ENCODE data around the gene FGFRL1.

FGFRL1 gene

DNA sequence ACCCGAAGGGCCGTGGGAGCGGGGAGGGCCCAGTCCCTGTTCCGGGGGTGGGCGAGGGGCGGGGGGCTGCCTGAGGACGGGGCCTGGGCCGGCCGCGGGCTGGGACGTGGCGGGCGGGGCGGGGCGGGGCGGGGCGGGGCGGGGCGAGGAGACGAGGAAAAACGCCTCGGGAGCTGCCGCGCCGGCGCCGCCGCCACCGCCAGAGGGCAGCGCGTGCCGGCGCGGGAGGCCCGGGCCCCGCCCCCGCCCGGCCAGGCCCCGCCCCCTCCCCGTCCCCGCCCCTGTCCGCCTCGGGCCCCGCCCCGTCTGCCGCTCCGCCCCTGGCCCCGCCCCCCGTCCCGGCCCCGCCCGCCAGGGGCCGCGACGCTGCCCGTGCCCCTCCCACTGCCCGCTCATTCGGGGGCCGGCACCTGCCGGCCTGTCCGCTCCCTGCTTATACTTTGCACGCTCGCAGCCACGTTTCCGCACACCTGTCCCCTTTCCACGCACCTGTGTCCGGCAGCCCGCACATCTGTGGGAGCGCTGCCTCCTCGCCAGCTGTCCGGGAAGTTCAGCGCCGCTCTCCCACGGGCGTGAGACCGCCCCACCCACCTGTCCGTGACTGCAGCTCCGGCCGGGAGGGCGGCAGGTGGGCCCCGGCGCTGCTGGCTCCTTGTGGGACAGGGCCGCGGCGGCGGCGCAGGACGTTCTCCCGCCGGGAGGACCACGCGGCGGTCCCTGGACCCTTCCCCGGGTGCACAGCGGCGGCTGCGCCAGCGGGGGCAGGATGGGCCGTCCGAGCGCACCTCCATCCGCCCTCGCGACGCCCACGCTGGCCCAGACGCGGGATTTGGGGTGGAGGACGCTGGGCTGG is 1.7 kb upstream of the FGFRL1 start:
- DNase-seq, result peak; percentile 64 to 69 (median 65)

DNA sequence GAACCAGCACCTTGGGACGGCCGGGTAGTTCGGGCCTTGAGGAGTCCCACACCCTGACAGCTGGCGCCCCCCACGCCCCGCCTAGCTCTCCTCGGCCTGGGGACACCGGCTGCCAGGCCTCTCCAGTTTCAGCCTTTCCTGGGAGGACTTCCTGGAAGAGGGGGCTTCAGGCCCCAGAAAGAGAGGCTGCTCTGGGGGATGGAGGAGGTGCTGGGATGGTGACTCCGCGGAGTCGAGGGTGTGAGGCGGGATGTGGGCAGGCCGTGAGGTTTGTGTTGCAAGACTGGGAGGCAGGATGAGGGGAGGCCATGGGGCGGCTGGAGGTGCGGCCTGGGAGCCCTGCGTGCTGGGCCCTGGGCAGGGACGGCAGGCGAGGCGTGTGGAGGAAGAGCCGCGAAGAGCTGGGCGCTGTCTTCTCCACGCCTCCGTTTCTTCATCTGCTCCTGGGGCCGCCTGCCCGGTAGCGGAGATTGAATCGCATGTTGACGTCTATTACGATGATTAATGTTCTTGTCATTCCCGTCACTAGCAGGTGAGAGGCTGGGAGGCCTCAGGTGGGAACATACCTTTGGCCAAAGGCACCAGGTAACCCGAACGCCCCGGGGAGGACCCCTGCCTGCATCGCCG is 918 bp upstream of the FGFRL1 start:
- peak; percentile 24 to 41 (median 40) for DNase-seq

DNA sequence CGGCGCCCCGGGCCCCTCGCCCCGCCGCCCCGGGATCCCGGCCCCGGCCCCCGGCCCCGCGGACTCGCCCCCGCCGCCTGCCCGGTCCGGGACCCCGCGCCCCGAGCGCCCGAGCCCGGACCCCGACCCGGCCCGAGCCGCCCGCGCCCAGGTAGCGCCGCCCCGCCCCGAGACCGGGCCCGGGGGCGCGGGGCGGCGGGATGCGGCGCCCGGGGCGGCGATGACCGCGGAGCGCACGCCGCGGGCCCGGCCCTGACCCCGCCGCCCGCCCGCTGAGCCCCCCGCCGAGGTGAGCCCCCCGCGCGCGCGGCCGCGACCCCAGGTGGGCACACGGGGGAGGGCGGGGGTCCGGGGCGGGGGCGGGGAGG is 224 bp downstream of the FGFRL1 start:
- no peak for DNase-seq

DNA sequence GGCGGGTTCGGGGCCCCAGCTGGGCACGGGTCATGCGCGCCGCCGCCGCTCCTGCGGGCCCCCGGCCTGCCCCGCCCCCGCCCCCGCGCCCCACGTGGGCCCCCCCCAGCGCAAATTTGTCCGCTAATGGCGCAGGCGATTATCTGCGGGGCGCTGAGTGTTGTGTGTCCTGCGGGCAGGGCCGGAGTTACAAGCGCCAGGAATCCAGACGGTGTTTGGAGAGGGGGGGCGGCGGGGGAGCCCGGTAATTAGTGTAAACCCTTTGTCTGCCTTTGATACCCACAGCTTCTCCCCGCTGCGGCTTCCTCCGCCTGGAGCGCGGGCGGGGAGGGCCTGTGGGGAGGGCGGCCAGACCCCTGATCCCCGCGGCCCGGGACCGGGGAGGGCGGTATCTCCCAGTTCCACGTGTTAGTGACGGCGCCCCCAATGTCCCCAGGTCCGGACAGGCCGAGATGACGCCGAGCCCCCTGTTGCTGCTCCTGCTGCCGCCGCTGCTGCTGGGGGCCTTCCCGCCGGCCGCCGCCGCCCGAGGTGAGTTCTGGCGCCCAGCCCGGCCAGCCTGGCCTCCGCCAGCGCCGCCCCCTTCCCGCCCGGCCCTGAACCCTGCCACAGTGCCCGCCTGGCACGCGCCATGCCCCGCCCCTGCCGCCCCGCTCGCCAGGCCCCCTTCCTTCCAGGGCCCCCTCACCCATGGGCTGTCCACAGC is 761 bp downstream of the FGFRL1 start:
- DNase-seq, result no peak

DNA sequence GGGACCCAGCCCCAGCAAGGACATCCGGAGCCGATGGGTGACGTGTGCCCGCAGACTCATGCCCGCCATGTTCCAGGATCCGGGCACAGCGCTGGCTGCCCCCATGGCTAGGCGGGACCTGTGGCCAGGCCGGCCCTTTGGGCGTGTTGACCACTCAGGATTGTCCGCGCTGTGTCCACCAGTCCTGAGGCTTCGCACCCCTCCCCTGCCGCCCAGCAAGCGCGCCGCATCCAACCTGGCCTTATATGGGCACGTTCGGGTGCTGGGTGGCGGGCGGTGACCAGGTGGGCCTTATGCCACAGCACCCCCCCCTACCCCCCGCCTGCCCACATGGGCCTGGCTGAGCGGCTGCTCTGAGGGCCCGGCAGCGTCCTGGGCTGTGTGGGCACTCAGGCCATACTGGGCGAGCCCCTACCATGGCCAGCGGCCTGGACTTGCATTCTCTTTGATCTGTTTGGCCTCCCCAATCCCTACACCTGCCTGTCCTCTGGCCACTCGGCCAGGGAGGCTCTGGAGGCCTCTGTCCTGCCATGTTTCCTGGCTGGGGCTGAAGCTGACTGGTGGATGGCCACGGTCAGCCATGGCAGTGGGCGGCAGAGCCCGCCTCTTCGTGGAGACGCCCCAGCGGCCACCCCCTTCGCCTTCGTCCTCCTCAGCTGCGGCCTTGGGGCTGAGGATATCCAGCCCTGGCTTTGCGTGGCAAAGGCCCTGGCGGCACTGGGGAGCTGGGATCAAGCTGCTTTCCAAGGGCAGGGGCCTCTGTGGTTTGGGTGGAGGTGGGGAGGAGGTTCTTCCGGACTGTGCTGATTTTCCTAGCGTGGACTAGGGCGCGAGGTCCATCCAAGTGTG is 2.0 kb downstream of the FGFRL1 start:
- no peak for DNase-seq

DNA sequence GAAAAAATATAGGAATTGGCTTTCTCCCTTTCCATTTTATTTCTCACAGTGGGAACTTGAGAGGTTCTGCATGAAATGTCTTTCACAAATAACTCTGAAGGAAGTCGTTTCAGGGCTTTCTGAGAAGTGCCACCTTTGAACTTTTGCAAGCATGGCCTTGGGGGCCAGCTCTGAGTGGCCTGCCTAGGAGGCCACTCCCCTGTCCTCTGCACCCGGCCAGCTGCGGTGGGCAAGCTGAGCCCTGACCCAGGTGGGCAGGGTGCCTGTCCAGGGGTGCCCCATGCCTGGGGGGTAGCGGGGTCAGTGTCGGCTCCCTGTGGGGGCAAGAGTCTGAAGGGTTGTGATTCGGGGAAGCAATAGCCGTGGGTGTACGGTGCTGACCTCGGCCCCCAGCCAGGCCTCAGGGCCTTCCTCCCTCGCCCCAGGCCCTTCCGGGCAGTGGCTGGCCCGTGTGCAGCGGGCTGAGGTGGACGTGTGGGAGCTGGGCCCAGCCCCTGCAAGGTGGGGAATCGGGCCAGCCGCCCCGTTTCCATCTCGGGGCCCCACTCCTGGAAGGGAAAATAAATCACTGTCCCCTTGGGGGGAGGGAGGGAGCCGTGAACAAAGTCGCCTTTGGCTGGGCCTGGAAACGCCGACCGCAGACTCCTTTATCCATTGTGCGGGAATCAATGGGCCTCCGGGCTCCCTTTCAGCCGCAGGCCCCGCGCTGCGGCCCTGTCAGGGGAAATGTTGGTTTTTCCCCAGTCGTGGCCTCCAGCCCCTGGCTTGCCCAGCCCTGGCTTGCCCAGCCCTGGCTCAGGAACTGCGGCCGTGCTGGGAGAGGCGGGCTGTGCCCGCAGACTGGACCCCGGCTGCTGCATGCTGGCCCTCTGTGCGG is 3.1 kb downstream of the FGFRL1 start:
- no peak for DNase-seq

DNA sequence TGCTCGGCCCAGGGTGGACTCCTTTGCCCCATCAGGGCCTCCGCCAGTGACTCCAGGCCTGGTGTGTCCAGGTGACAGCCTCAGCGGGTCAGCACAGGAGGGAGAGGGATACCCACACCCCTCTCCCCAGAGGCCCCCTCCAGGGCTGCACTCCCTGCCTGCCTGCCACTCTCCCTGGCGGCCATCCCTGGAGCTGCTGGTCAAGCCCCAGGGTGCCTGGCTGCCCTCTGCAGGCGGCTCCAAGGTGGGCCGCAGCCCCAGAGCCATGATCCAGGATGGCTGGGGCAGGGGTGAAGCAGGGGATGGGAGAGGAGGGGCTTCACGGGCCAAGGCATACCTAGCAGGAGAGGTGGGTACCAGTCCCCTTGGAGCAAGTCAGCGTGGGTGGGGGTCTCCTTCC is 3.8 kb downstream of the FGFRL1 start:
- no peak for DNase-seq

DNA sequence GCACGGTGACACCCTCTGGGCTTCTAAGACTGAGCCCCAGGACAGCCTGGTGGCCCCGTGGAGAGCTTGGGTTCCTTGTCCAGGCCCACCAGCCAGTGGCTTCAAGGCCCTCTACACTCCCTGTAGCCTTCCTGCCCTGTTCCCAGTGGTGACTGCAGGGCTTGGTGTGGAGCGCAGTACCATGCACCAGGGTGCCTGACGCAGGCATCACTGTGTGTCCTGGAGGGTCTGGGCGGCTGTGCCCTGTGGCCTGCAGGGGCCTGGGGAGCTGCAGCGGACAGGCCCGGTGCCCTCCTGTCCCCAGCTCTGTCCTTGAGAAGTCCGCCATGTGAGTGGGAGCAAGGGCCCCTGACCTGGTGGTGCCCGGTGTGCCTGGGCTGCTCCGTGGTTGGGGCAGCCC is 4.3 kb downstream of the FGFRL1 start:
- DNase-seq, result no peak

DNA sequence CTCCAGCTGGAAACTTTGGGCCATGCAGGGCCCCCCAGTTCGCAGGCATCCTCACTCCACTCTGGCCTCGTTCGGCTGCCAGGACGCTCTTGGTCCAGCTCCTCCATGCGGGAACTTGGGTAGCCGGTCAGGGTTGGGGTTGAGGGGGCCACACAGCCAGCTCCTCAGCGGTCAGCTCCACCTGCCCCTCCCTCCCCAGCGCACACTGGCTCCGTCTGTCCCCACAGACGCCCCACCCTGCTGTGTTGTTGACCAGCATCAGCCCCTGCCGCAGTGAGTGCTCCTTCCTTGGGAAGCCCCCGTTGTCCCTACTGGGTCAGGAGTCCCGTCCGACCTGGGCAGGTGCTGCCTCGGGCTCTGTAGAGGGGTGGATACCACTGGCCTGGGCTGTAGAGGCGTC is 5.8 kb downstream of the FGFRL1 start:
- no peak for DNase-seq

DNA sequence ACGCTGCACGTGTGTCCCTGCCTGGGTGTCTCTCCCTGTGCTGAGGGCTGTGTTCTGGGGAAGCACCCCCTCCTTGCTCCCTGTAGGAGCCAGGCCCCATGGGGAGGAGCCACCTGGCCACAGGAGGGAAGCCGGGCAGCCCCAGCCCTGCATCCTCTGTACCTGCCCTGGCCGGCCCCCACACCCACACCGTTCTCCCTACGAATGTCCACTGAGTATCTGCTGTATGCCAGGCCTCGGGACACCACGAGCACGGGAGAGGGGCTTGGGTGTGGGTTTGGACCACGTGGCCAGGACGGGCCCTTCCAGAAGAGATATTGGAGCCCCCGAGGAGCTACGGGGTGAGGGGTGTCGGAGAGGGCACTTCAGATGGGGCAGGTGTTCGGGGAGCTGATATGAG is 6.3 kb downstream of the FGFRL1 start:
- no peak for DNase-seq

DNA sequence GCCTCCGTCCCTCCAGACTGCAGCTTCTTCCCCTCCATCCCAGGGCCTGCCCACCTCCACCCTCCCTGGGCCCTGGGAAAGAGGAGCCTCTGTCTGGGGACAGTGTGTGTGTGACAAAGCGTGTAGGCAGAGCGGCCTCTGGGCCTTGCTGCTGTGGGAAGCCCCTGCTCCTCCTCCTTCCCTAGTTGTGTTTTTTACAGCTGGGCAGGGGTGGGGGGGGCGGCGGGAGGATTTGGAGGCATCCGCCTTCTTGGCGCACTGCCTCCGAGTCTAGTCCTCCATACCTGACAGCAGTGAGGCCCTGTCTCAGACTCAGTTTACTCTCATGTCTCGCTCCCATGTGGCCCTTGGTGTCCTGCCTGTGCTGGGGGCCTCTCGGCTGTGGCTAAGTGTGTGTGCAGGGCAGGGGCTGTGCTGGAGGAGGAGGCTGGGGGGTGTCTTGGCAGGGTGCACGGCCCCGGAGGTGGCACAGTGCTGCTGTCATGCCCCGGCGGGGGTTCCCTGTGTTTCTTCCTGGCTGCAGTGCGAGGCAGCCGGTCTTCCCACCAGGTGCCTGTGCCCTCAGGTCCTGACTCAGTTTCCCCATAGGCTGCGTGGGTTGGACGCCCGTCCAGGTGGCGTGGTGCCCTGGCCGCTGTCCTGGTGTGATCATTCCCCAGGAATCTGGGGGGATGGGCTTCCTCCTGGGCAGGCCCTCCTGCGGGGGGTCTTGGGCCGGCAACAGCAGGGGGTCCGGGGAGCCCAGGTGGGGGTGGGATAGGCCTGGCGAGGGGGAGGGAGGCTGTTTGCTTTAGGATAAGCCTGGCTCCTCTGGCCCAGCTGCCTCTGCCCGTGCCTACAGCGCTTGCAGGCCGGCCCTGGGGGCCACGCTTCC is 7.0 kb downstream of the FGFRL1 start:
- DNase-seq, result no peak

DNA sequence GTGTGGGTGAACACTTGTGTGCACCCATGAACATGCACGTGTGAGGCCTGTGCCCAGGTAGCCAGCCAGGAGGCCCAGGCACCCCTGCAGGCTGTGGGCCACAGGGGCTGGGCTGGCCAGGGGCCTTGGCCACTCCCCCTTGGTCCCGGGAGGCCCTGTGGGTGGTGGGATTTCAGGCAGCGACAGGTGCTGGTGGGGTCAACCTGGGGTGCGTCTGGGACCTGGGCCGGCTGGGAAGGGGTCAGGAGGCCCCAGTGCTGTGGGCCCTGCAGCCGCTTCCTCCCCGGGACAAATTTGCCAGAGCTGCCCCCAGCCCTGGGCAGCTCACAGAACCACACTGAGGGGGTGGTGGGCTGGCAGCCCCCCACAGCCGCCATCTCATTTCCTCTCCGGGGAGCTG is 7.9 kb downstream of the FGFRL1 start:
- no peak for DNase-seq

DNA sequence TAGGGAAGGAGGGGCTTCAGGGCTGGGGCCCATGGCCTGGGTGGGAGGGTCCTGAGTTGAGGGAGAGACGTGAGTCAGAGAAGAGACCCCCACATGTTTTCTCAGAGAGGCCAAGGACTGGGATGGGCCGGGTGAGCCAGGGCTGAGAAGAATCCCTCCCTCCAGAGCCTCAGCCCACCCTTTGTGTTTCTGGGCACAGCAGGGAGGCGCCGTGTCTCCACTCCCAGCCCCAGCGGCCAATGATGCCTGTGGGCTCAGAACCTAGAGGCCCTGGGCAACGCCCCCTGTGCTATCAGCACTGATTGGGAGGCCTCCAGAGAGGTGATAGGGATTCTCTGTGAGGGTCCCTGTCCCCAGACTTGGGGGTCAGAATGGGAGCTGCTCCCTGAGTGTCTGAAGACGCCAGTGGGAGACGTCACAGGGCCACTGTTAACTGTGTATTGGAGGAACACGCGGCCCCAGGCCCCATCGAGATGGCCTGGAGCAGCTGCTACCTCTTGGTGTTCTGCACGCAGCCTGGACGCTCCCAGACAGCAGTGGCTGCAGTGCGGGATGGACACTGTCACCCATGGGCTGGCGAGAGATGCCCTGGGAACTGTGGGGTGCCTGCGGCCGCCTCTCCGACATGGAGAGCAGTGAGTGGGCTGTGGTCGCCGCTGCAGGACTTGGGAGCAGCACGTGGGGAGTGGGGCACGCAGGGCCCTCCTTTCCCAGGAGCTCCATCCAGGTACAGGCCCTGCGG is 8.5 kb downstream of the FGFRL1 start:
- DNase-seq, result no peak

DNA sequence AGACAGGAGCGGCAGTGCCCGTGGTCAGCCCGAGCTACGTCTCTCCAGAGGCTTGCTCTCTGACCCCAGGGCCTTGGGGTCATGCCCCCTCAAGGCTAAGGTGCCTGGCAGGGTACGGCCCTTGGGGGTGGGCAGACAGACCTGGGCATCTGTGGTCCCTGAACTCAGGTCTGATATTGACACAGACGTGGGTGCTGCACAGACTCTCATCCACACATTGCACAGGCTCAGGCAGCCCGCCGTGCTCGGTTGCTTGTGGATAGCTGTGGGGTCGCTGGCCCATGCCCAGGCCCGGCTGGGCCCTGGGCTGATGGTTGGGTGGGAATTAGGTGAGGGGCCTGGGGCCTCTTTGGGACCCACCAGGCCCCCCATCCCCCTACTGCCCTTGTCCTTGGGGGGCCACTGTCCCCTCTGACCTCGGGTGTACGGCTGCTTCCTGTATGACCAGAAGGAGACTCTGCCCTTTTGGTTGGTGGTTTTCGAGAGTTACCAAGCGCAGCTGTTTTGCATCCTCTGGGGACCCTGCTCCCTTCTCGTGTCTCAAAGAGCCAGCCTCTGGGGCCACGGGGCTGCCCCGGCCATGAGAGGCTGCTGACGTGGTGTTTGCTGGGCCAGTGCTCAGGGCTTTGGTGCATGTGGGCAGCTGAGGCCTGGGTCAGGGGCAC is 10.1 kb downstream of the FGFRL1 start:
- DNase-seq, result no peak

DNA sequence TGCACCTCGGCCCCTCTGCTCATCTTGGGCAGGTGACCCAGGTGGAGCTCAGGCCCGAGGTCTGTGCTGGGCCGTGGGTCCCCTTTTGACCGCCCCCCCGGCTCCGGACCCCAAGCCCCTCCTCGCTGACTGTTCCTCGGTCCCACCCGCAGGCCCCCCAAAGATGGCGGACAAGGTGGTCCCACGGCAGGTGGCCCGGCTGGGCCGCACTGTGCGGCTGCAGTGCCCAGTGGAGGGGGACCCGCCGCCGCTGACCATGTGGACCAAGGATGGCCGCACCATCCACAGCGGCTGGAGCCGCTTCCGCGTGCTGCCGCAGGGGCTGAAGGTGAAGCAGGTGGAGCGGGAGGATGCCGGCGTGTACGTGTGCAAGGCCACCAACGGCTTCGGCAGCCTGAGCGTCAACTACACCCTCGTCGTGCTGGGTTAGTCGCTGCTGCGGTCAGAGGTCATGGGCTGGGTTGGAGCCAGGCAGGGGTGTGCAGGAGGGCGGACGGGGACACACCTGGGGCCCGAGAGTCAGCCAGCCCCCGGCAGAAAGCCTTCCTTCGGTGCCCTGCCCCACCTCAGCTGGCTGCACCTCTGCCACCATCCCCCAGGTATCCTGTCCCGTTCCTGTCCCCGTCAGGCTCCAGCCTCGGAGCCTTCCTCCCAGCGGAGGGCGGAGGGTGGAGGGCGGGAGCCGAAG is 10.8 kb downstream of the FGFRL1 start:
- no peak for DNase-seq

DNA sequence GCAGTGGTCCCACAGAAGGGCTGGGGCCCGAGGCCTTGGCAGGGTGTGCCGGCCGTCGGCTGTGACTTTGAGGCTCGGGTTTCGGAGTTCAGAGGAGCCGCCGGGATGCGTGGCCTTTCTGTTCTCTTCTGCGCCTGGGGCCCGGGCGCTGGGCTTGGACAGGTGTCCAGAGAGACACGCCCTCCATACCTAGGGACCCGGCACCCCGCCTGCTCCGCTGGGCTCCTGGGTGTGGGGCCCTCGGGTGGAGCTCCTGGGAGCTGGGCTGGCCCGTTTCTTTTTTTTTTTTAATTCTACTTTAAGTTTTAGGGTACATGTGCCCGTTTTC is 11.3 kb downstream of the FGFRL1 start:
- DNase-seq, result no peak

DNA sequence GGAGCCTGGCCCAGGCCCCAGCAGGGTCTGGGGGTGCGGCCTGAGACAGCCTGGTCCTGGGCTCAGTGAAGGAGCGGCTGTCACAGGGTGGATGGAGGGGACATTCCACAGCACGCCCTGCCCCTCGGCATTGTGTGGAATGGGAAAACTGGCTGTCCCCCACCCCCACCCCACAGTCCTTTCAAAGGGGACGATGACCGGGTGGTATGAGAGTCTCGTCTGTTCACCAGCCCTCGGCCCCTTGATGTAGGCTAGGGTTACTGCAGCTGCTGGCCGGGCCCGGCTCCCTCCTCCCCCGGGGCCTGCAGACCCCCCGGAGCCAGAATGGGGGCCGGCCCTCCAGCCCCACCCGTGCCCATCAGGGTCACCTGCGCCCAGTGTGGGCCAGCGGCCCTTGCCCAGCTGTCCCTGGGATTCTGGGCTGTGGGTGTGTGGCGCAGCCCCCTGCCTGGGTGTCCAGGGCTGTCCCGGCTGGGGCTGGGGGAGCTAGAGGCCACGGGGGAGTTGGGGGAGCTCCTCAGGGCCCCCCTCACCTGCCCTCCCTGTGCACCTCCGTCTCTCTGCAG is 11.7 kb downstream of the FGFRL1 start:
- no peak for DNase-seq

DNA sequence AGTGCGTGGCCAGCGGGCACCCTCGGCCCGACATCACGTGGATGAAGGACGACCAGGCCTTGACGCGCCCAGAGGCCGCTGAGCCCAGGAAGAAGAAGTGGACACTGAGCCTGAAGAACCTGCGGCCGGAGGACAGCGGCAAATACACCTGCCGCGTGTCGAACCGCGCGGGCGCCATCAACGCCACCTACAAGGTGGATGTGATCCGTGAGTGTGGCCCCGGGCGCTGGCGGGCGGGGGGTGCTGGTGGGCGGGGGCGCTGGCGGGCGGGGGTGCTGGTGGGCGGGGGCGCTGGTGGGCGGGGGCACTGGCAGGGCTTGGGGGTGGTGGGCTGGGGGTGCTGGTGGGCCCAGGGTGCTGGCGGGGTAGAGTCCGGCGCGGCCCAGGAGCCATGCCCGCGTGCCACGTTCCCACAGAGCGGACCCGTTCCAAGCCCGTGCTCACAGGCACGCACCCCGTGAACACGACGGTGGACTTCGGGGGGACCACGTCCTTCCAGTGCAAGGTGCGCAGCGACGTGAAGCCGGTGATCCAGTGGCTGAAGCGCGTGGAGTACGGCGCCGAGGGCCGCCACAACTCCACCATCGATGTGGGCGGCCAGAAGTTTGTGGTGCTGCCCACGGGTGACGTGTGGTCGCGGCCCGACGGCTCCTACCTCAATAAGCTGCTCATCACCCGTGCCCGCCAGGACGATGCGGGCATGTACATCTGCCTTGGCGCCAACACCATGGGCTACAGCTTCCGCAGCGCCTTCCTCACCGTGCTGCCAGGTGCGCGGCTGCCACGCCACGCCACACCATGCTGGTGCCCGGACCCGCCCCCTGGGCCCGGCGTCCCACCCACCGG is 12.7 kb downstream of the FGFRL1 start:
- DNase-seq, result no peak

Data from activated CD4-positive, CD25-positive, alpha-beta regulatory T cell (primary cell).